ENCODE measurements around the gene RAB4B.
"Not testable (repeated sequence)": the region's sequence is repeated elsewhere in the genome, so short reads cannot be mapped to it uniquely, and the experiment has no call there.

The RAB4B gene

GRCh38 chr19:40777937-40778705 is at the start of gene RAB4B:
RAB4B (plus strand) TSS chr19:40778247; CDS start chr19:40778376, 129 bp downstream.
- DNase-seq: peak; percentile 99

GRCh38 chr19:40730065-40730464 is 48.0 kb upstream of the RAB4B start:
- not testable (repeated sequence) for DNase-seq

GRCh38 chr19:40732304-40732703 is 45.7 kb upstream of the RAB4B start:
- DNase-seq: not testable (repeated sequence)

- DNase-seq: no peak
Measured at GRCh38 chr19:40733149-40733548, 44.9 kb upstream of the RAB4B start.

- no peak for DNase-seq
Measured at GRCh38 chr19:40735013-40735771, 42.9 kb upstream of the RAB4B start.

GRCh38 chr19:40736661-40737060 is 41.4 kb upstream of the RAB4B start:
- no peak for DNase-seq

GRCh38 chr19:40737102-40737644 is 40.9 kb upstream of the RAB4B start:
- DNase-seq: no peak

- DNase-seq: no peak
Measured at GRCh38 chr19:40739030-40739839, 38.8 kb upstream of the RAB4B start.

GRCh38 chr19:40739871-40740703 is 38.0 kb upstream of the RAB4B start:
- DNase-seq: no peak

GRCh38 chr19:40740747-40741146 is 37.3 kb upstream of the RAB4B start:
- no peak for DNase-seq

GRCh38 chr19:40741527-40742390 is 36.3 kb upstream of the RAB4B start:
- DNase-seq: no peak

GRCh38 chr19:40742477-40742876 is 35.6 kb upstream of the RAB4B start:
- DNase-seq: no peak

GRCh38 chr19:40742886-40743285 is 35.2 kb upstream of the RAB4B start:
- no peak for DNase-seq

- DNase-seq: no peak
Measured at GRCh38 chr19:40743926-40744325, 34.1 kb upstream of the RAB4B start.

- no peak for DNase-seq
Measured at GRCh38 chr19:40744554-40745401, 33.3 kb upstream of the RAB4B start.

- DNase-seq: no peak
Measured at GRCh38 chr19:40745402-40745780, 32.7 kb upstream of the RAB4B start.

- DNase-seq: no peak
Measured at GRCh38 chr19:40747536-40747935, 30.5 kb upstream of the RAB4B start.

- peak; percentile 100 for DNase-seq
Measured at GRCh38 chr19:40750058-40750873, 27.8 kb upstream of the RAB4B start, which contains the start of gene ACTMAP. ACTMAP (minus strand) TSS chr19:40750477; CDS start chr19:40749803, 674 bp downstream.

Measured in NCI-H446 treated with DMSO at 0.1 percent for 48 hours (cell line).